NCI-H146 treated with DMSO at 0.1 percent for 48 hours (cell line): Measurements from ENCODE around the gene AMMECR1.
"Not testable (repeated sequence)": the region's sequence is repeated elsewhere in the genome, so short reads cannot be mapped to it uniquely, and the experiment has no call there.

Experiments used
- DNase-seq: peaks from one replicate; lab custom pipeline; 2025; ENCODE audit not compliant: unreplicated experiment; lab: John Stamatoyannopoulos, UW

Gene AMMECR1

GRCh38 chrX:110317820-110318663 lies at the start of gene AMMECR1:
TSS of gene AMMECR1 (minus strand) at chrX:110318085. CDS start at chrX:110318071, 14 bp downstream.
- peak; percentile 49 for DNase-seq

DNA sequence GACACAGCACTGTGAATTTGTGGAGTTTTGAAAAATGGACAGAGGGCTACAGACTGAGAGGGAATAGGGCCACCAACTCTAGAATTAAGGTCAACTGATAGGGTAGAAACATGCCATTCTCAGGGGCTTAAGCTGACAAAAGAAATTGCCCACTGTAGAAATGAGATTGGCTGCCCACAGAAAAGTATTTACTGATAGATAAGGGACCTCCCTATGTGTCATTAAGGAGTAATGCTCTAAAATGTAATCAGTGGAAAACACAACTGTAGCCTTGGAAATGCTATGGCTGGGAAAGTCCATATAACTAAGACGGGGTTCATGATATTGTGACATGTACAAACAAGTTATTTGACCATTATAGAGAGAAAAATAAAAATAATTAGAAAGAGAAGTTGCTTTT lies 45.4 kb upstream of the AMMECR1 start:
- DNase-seq = no peak

DNA sequence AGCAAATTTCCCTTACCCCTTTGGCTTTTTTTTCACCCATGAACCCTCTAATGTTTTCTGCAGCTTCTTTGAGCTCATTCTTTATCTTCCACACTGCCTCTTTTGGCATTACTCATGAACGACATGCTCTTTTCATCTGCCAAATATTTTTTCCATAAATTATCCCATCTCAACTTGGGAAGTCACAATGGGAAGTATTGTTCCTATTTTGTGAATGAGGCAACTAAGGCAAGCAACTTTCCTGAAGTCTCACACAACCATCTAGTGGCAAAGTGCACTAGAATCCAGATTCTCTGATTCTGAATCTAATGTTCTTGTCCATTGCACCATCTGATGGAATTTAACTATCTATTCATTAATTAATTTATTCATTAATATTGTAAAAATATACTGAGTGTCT lies 41.4 kb upstream of the AMMECR1 start:
- no peak for DNase-seq

GRCh38 chrX:110358548-110358947 lies 40.7 kb upstream of the AMMECR1 start, which contains the start of gene RTL9:
TSS of gene RTL9 (plus strand) at chrX:110358848. CDS start at chrX:110450618, 91,770 bp downstream.
- DNase-seq = no peak

- DNase-seq = no peak
Observed at GRCh38 chrX:110346681-110347080, 28.8 kb upstream of the AMMECR1 start.

GRCh38 chrX:110341189-110342035 lies 23.5 kb upstream of the AMMECR1 start:
- no peak for DNase-seq

- no peak for DNase-seq
Observed at GRCh38 chrX:110338935-110339334, 21.1 kb upstream of the AMMECR1 start.

- not testable (repeated sequence) for DNase-seq
Observed at GRCh38 chrX:110333458-110333857, 15.6 kb upstream of the AMMECR1 start.

DNA sequence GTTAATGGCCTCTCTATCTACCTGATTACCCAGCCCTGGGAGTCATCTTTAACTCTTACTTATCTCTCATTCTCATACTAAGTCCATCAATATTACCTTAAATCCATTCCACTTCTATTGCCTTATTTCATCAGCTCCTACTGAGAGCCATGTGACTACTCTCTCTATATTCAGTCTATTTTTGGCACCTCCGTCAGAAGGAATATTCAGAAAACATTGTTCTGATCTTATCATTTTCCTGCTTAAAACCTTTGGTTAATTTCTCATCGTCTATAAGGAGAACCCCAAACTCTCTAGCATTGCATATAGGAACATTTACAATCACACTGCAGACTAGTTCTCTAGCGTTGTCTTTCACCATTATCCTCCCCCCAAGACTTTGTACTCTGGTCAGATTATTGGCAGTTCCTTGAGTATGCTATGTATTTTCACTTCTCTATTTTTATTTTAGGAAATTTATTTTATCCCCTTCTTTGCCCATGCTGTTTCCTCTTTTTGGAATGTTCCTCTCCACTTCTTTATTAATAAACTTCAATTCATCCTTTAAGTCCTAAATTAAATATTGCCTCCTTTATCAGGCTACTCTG lies 13.7 kb upstream of the AMMECR1 start:
- DNase-seq = no peak

DNA sequence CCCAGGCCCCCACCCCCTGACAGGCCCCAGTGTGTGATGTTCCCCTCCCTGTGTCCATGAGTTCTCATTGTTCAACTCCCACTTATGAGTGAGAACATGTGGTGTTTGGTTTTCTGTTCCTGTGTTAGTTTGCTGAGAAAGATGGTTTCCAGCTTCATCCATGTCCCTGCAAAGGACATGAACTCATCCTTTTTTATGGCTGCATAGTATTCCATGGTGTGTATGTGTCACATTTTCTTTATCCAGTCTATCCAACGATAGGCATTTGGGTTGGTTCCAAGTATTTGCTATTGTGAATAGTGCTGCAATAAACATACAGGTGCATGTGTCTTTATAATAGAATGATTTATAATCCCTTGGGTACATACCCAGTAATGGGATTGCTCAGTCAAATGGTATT lies 10.7 kb upstream of the AMMECR1 start:
- DNase-seq = not testable (repeated sequence)

- DNase-seq = no peak
Observed at GRCh38 chrX:110327336-110327735, 9.5 kb upstream of the AMMECR1 start.

DNA sequence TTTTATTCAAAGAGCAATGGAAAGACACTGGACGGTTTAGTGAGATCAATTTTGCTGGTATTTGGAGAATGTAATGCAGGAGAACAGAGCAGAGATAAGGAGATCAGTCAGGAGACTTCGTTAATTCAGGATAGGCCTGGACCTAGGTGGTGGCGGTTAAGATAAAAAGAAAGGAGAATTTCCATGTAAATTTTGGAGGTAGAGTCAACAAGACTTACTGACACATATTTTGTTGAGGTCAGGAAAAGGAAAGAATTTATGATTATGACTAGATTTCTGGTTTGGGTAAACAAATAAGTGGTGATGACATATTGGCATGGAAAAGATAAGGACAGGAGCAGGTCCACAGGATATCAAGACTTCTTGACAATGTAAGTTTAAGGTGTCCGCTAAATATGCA lies 8.8 kb upstream of the AMMECR1 start:
- DNase-seq = no peak

DNA sequence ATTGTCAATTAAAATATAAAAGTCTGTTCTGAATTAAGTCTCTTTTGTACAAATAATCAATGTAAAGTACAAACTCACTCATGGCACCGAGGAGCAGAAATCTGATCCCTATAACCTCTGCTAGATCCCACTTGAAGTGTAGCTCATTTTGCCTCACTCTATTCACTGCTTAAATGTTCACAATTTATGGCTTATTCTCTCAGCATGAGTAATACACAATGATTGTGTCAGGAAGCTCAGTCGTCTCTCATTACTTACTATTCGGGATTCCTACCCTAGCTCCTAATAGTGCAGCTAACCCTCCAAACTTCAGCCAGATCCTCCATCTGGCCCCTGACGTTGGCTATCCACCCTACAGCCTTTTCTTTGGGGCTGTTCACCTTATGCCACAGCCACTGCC lies 4.7 kb upstream of the AMMECR1 start:
- no peak for DNase-seq

GRCh38 chrX:110321670-110322069 lies 3.8 kb upstream of the AMMECR1 start:
- no peak for DNase-seq

GRCh38 chrX:110321081-110321480 lies 3.2 kb upstream of the AMMECR1 start:
- DNase-seq = no peak

DNA sequence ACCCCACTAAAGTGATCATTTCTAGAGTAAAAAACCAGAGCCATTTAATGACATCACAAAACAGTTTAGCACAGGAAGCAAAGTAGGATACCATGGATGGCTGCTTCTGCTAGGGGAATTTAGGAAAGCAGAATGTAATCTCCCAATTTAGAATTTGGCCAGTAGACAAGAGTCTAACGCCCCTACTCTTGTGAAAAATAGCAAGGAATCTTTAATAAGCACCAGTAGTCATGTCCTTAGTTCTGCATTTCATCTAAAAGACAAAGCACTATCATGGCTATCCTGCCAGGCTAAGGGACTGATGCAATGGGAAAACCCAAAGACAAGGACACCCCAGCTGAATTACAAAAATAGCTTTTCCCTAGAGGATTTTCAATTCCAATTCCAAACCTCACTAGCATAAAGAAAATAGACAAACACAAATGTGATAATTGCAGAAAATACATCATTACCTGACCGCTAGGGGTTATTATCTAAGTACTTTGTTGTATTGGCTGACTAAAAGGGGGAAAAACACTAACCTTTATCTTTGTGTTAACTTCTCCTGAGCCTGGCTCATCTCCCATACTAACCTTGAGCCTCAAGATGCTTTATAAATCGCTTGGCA lies 2.6 kb upstream of the AMMECR1 start:
- no peak for DNase-seq

GRCh38 chrX:110318664-110318968 lies 731 bp upstream of the AMMECR1 start:
- peak; percentile 35 for DNase-seq

DNA sequence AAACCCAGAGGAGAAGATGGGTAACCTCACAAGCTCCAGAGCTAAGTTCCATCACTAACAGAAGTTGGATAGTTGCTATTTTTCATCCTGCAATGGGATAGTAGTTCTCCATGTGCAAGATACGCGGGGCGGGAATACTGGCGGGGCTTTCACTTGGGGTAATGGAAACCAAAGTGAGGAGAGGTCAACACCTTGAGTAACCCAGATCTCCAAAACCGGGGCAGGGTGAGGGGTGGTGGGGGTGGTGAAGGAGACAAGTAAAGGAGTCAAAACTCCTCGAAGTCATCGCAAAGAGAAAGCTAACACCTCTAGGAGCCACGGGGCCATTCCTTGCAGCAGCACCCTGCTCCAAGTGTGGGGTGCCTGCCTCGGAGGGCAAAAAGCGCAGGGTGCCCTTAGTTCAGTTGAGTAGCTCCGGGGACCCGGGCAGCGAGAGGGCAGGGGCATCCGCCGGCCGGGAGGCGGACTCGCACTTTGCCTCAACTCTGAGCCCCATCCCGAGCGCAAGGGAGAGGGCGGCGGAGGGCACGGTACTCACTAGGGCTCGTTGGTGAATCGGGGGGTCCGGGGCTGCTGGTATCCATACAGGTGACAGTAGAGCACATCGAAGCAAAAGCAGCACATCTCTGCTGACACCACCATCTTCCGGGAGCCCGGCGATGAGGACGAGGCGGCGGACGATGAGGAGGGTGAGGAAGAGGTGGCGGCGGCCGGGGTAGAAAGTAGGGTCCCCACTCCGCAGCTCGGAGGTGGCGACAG lies 645 bp downstream of the AMMECR1 start:
- no peak for DNase-seq

GRCh38 chrX:110316351-110317060 lies 1.4 kb downstream of the AMMECR1 start:
- DNase-seq = no peak

GRCh38 chrX:110315551-110315950 lies 2.3 kb downstream of the AMMECR1 start:
- no peak for DNase-seq
